DMS153 treated with DMSO at 0.1 percent for 48 hours (cell line): ENCODE data around the gene SV2B.

ENCODE experiments used
- DNase-seq: peaks from one replicate; lab custom pipeline; 2025; ENCODE audit not compliant: unreplicated experiment; lab: John Stamatoyannopoulos, UW

SV2B gene

DNA sequence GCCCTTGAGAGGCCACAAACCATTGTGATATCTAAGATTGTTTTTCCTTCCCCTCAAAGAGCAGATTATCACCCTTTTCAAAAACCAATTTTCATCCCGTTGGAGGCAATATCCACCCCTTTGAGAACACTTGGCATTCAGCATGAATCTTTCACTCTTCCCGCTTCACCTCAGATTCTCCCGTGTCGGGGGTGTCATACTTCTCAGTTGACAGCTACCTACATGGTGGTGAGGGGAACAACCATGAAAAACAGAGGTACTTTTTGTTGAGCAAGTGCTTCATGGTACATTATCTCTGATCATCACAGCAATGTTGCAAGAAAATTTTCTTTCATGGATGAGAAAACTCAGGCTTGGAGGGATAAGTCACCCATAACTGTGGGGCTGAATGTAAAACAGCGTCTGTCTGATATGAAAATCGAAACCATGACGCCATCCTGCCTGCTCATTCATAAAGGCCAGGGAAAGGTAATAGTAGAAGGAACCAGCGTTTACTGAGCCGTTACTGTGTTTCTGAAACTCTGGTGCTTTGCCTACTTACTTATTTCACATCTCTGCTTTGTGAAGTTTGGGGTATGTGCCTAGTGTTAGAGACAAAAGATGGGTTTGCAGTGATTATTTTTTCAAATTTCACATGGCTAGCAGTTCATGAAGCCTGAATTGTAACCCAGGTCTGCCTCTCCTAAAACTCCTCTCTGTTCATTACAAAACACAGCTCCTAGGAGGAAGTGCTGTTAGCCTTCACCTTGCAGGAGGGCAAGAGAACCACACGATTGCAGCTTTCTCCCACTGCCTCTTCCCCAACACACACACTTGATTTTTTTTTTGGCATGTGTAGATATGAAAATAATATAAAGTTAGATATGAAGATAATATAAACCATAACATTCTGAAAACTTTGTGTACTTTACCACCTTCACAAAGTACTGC lies 35.4 kb downstream of the SV2B start:
- no peak for DNase-seq

DNA sequence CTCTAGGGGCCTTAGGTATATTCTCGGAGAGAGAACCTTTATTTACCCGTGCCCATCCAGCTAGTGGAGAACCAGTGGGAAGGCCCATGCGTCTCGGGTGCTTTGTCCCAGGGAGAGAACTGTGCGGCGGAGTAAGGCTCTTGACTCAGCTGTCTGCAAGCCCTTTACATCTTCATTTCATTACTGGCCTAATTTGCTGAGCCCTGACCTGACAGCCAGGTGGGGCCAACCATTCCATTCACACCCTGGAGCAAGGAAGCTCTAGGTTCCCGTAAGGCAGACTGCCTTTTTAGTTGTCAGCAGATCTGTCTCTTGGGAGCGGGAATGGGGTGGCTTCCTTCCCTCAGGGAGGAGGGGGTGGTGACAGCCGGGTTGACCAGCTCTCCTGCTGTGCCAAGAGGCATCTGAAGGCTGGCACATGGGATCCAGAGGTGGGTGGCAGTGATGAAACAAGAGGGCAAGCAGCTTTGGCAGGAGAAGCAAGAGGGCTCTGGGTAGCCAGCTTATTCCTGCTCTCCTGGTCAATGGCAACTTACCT lies 36.4 kb downstream of the SV2B start:
- DNase-seq, result no peak

DNA sequence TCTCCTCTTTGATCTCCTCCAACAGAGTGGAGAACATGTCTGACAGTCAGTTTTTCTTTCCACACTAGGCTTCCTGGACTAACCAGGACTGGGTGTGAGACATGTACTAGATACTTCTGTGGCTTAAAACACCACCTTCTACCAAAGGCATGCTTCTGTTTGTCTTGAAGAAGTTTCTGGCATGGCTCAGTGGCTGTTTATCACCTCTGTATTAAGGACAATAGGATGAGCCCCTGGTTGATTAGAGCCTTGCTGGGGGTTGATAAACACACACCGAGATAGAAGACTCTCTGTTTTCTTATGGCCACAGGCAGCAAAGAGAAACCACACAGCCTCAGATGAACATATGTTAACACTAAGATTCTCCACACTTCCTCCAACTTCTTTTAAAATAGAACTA lies 40.5 kb downstream of the SV2B start:
- DNase-seq, result no peak

DNA sequence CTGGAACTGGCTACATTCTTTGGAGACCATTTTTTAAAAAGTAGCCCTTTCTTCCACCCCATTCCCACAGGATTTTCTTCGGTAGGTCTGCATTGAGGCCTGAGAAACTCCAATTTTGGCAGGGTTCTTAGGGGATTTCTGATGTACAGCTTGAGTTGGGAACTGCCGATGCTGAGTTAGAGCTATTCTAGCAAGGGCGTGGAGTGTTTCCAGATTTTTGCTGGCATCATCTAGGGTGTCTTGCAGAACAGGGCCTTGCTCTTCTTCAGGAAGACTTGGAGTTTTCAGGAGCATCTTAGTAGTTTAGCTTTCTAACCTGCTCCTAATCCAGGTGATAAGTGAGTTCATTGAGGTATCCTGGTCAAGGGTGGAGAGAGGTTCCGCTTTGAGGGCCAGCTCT lies 41.0 kb downstream of the SV2B start:
- no peak for DNase-seq

DNA sequence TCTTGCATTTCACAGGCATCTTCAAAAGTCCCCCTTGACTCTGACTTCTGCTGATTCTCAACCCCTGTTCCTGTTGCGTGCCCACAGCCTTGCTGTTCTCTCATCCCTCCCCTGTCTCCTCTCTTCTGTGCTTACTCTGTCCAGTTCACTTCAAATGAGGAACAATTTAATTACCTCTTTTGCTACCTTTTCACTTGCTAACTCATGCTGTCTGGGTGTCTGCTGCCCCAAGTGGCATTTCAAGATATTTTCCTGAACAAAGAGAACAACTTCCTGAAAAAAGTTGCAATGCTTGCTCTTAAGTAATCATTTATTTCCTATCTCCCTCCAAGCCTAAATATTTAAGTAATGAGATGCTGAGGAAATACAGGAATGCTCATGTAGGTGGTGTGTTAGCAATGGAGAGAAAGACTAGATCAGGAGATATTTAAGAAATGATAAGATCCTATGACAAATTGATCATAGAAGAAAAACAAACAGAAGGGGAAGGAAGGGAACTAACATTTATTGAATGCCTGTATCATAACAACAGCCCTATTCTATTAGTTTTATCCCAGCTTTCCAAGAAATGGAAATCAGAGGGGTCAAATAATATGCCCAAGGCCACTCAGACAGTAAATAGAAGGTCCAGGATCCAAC lies 42.2 kb downstream of the SV2B start:
- no peak for DNase-seq

DNA sequence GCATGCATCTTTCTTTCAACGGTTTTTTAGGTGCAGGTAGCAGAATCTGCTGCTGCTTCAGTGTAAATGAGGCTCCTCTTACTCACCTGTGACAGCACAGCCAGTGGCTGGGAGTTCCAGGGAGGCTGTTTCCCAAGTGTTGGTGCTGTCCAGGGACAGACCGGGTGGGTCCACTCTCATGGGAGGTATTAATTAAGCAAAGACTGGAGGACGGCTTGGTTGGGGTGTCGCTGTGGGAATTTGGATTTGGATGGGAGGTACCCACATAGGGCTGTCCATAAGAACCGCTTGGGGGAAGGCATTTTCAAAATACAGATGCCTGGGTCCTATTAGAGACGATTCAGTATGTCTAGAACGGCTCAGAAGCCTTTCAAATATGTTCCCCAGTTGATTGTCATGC lies 42.9 kb downstream of the SV2B start:
- no peak for DNase-seq

DNA sequence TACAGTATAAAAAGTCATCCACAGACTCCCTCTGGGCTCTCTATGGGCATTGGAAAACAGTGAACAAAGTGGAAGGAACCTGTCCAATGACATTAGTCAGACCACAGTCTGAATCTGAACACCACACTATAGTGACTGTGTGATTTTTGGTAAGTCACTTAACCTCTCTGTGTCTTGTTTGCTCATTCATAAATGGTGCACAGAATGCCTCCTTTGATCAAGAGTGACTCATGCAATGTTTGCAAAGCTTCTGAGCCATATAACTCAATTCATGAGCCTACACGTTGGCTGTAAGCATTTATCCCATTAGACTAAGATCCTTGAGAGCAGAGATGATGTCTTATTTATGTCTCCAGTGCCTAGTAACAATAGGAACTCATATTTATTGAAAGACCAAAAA lies 46.7 kb downstream of the SV2B start:
- DNase-seq, result no peak

DNA sequence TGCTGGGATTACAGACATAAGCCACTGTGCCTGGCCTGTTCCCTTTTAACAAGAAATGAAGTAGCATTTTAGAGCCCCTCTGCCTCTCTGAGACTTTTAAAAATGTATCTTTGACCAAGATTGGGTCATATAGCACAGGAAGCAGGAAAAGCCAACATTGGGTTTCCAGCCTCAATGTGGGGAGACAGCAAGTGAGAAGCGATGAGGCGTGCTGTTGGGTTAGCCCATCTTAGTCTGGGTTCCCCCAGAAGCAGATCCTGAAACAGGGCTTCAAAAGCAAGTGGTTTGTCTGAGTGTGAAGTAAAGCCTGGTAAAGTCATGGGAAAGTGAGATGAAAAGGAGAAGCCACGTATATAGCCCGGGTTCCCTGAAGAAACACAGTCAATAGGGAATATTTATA lies 48.2 kb downstream of the SV2B start:
- no peak for DNase-seq

DNA sequence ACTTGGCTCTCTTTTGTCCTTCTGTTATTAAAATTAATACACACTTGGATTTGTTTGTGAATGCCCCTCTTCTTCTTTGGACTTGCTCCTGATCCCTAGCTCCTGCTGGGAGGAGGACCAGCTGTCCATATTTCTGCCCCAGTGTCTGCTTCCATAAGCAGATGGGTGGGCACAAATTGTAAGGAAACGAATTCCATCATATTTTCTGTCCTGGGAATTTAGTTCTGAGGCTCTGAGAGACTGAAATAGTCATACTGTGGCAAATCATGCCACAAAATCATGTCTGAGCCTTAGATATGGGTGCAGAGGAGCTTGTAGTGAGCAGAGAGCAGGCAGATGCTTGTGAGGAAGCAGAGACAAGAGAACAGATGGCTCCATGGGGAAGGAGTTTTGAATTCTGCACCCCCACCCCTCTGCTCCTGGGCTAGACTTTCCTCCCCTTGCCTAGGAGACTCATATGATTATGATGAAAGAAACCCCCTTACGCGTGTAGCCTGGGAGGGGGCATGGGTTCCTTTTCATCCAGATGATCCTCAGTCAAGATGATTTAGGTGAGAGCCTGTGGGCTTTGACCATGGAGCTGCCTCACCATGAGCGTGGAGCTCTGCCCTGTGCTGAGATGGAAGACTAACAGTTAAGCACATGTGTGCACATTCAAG lies 50.6 kb downstream of the SV2B start:
- DNase-seq, result no peak

DNA sequence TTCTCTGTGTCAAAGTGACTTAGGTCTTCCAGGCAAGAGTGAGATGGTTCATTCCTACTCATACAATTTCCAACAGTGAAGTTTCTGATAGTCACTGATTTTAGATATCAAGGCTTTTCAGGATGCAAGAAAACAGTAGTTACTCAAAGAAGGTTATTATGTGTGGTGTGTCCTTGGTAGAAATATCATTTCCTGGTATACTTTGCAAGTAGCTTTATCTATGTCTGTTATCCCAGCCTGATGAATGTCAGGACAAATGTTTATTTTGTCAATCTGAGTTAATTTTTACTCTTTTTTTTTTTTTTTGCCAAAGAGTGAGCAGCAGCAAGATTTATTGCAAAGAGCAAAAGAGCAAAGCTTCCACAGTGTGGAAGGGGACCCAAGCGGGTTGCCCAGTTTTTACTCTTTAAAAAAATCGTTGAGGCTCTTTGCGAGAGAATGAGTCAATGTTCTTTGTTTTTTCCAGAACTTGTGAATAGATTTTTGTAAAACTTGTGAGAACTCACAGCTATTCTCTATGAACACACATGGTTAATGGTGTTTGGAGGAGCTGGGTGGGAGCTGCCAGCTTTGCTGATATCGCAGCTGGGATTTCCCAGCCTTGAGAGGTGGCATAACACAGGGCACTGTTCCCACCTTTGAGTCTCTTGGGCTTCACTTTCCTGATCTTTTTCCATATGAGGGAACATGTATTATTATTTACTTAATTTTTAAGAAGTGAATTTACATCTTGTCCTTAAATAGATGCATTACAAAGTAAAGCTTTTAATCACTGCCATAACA lies 51.9 kb downstream of the SV2B start:
- DNase-seq, result no peak

DNA sequence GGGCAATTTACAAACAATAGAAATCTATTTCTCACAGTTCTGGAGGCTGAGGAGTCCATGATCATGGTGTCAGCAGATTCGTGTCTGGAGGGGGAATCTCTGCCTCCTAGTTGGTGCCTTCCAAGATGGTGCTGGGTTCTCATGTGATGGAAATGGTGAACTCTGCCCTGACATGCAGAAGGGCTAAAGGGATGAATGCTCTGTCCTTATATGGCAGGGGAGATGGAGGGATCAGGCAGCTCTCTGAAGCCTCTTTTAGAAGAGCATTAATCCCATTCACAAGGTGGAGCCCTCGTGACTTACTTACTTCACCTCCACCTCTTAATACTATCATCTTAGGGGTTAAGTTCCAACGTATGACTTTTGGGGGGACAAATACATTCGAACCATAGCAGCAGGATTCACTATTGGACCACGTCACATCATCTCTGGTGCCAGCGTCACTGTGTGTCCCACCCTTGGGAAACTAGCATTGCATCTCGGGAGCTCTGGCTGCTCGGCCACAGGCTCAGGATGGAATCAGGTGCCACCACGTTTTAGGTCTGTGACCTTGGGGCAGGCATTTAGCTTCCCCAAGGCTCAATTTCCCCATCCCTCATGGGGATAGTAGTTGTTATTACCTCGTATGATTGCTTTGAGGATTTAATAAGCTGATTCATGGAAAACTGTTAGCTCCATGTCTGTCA lies 53.0 kb downstream of the SV2B start:
- DNase-seq, result no peak

DNA sequence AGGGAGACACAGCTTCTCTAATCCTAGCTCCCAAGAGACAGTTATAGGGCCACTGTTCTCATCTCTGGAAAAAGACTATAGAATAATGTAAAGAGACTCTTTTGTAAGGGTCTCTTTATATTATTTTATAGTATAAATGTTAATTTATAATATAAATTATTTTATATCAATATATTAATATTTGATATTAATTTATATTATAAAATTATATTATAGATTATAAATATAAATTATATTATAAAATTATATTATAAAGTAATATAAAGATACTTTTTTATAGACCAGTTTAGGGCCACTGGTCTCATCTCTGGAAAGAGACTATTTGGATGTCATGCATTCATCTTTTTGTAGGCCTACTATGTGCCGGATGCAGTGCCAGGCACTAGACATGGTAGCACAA lies 53.9 kb downstream of the SV2B start:
- no peak for DNase-seq

DNA sequence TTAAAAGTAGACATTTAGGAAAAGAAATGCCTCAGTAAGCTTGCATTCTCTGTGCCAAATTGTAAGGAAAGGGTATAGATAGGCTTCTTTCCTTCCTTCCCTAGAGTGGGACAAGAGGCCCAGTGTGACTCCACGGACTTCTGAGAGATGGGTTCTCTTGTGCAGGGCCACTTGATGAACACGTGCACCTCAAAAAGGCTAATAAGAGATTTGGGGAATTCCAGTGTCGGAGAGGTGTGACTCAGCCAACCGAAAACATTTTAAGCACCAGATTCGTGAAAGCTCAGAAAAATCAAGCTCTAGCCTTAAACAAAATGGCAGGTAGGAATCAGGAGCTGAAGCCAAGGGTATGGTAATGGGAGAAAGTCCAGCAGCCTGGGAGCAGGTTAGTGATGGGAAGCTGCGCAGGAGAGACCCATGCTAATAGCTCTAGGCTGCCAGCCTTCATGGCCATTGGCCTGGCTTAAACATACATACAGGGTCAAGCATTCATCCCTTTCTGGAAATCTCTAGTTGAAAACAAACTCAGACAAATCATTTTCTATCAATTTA lies 56.2 kb downstream of the SV2B start:
- no peak for DNase-seq

DNA sequence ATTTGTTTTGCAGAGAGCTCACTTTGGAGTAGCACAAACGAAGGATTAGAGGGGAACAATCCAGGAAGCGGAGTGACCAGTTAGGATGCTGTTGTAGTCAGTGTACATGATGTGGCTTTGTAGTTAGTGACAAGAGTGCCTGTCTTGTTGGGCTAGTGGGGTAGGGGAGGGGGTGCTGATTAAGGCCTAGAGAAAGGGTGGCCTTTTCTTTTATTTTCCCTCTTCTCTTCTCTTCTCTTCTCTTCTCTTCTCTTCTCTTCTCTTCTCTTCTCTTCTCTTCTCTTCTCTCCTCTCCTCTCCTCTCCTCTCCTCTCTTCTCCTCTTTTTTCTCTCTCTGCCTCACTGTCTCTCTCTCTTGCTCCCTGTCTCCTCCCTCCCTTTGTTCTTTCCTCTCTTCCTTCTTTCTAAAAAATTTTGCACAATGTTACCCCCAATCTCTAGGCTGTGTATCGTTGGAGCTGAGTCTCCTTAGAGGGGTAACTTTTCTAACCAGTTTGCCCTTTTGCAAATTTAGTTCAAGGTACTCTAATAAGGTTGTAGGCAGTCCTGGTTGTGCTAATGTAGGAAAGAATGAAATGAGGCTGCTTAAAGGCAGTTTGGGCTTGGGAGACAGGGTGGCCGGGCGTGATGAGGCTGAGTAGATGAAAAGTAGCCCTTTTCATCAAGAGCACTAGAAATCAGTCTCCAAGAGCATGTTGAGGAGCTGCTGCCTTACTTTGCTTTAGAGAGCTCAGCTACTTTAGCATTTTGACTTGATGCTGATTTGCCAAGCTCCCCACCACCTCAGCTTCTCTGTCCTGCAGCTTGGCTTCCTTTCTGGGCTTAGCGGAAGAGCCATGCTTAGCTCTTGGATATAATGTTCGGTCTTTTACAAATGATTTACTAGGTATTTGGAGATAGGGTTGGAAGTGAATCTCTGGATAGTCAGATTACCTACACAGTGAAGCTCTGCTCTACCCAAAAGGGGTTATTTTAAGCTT lies 58.6 kb downstream of the SV2B start:
- no peak for DNase-seq

DNA sequence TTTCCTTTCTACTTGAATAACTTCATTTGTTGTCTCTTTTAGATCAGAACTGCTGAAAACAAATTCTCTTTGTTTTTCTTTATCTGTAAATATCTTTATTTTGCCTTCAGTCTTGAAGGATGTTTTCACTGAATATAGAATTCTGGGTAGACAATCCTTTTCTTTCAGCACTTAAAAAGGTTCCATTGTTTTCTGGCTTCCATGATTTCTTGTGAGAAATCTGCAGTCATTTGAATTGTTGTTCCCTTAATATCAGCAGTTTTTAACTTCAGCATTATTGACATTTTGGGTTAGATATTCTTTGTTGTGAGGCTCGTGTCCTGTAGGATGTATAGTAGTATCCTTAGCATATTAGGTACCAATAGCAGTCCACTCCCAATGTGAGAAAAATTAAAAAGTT lies 65.8 kb downstream of the SV2B start:
- no peak for DNase-seq

DNA sequence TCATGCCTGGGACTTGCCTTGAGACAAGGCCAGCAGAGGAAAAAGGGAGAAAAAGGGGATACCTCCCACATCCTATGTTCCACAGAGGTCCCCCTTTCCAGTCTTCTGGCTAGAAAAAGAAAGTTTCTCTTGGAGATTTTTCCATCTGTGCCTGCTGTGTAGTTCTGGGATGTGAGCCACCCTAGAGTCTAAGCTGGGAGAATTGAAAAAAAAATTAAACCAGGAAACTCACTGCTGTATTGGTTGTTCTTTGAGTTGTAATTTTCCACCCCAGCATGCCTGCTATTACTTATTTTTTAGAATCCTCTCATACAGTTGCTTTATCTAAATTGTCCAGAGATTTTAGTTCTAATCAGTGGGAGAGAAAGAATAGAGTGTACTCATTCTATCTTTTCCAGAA lies 68.4 kb downstream of the SV2B start:
- DNase-seq, result no peak

DNA sequence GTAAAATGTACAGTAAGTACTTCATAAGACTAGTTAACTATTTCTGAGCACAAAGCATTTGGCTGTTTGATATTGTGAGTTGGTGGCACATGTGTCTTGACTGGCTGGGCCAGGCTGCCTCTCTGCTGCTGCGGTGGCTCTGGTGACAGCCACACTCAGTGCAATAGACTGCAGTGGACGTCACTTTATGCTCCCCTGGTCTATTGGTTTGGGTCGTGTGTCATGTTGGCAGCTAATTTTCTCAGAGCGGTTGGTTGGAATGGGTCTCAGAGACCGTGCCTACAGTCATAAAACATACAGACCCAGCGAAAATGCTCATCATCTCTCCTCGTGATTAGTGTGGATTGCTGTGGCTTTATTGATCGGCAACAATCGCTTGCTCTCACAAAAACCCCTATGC lies 71.3 kb downstream of the SV2B start:
- DNase-seq, result no peak

DNA sequence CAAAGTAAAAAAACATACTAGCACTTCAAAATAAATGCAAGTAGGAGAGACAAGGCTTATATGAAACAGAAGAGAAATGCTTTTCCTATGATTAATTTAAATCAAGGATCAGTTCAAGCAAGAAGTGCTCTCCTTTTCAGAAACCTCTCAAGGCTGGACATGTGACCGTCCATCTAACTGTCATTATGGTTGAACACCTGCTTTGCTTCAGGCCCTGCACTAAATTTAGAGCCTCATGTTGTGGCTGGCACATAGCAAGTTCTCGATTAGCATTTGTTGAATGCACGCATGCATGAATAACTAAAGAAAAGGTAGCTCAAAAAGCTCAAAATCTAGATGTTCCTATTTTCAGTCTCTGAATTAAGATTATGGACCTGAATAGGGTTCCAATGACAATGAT lies 82.0 kb downstream of the SV2B start:
- DNase-seq, result no peak

DNA sequence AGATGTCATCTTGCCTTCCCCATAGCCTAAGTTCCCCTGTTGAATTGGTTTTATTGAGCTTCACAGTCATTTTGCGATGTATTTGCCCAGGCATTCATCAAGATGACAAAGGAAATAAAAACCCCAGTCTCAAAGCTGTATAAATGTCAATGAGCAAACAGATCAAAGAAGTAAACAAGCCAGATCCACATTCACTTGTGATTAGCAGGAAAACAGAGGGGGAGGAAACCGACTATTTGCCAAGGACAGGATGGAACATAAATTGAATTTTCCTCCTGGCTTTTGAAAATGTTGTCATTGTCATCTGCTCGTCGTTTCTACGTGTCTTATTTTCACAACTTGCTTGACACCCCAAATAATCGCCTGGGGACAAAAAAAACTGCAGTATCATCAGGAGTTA lies 83.5 kb downstream of the SV2B start:
- no peak for DNase-seq
